Parathyroid adenoma (tissue), 2 donors: ENCODE measurements around the gene PCDHA12.

ENCODE experiments used
- H2AFZ ChIP-seq: fragments of 300-600 bp; sonication (generic); one replicate; pipeline ENCODE4 v1.7.0; 2017; ENCODE audit warnings: antibody characterized with exemption, mild to moderate bottlenecking
- H3K27ac ChIP-seq: fragments of 300-600 bp; sonication (generic); one replicate; pipeline ENCODE4 v1.7.0; 2017
- H3K27me3 ChIP-seq: fragments of 300-600 bp; sonication (generic); one replicate; pipeline ENCODE4 v1.7.0; 2017; ENCODE audit warnings: low read length; ENCODE audit not compliant: control insufficient read depth, insufficient read depth
- H3K36me3 ChIP-seq: fragments of 300-600 bp; sonication (generic); one replicate; pipeline ENCODE4 v1.7.0; 2017; ENCODE audit warnings: low read length; ENCODE audit not compliant: control insufficient read depth, insufficient read depth
- H3K4me1 ChIP-seq: fragments of 300-600 bp; sonication (generic); one replicate; pipeline ENCODE4 v1.7.0; 2017; ENCODE audit warnings: control low read depth
- H3K4me2 ChIP-seq: fragments of 300-600 bp; sonication (generic); one replicate; pipeline ENCODE4 v1.7.0; 2017; ENCODE audit warnings: low read length
- H3K4me3 ChIP-seq: fragments of 300-600 bp; sonication (generic); one replicate; pipeline ENCODE4 v1.7.0; 2017; ENCODE audit warnings: low read depth, low read length
- H3K79me2 ChIP-seq: fragments of 300-600 bp; sonication (generic); one replicate; pipeline ENCODE4 v1.7.0; 2017; ENCODE audit warnings: control low read depth
- H3K9ac ChIP-seq: fragments of 300-600 bp; sonication (generic); one replicate; pipeline ENCODE4 v1.7.0; 2017; ENCODE audit warnings: mild to moderate bottlenecking
- H3K9me3 ChIP-seq: fragments of 300-600 bp; sonication (generic); one replicate; pipeline ENCODE4 v1.7.0; 2017; ENCODE audit warnings: low read length; ENCODE audit not compliant: control insufficient read depth
- CTCF ChIP-seq: fragments of 300-600 bp; sonication (generic); IDR thresholded peaks from one replicate; pipeline ENCODE4 v1.7.0; 2017; ENCODE audit warnings: antibody characterized with exemption, mild to moderate bottlenecking
- donor health status: primary hyperparathyroidism.

The PCDHA12 gene

GRCh38 chr5:140925806-140926442, 50.8 kb downstream of the PCDHA12 start, which contains the start of gene PCDHAC1:
PCDHAC1 (plus strand) TSS chr5:140926299; CDS start chr5:140926893, 594 bp downstream.
- H3K4me1 ChIP-seq, result peaks cover 6% of the 10 kb centered on the region
- H3K27ac ChIP-seq, result peak within 1 kb of the TSS; percentile 87
- H2AFZ ChIP-seq, result peak within 1 kb of the TSS; percentile 94
- peaks cover 4% of the 10 kb centered on the region for H3K79me2 ChIP-seq
- H3K27me3 ChIP-seq, result no peaks in the 10 kb centered on the region
- no peak for TF ChIP-seq CTCF
- H3K4me3 ChIP-seq, result peak within 1 kb of the TSS; percentile 77
- no peaks in the 10 kb centered on the region for H3K36me3 ChIP-seq
- H3K9me3 ChIP-seq, result no peaks in the 10 kb centered on the region
- peak within 1 kb of the TSS; percentile 90 for H3K4me2 ChIP-seq
- H3K9ac ChIP-seq, result peak within 1 kb of the TSS; percentile 61

GRCh38 chr5:140926443-140927227, 51.5 kb downstream of the PCDHA12 start:
- peaks cover 6% of the 10 kb centered on the region for H3K4me1 ChIP-seq
- H3K4me2 ChIP-seq, result peak overlapping the region; percentile 90
- no peaks in the 10 kb centered on the region for H3K36me3 ChIP-seq
- peak overlapping the region; percentile 94 for H2AFZ ChIP-seq
- H3K27me3 ChIP-seq, result no peaks in the 10 kb centered on the region
- H3K79me2 ChIP-seq, result peaks cover 4% of the 10 kb centered on the region
- peak overlapping the region; percentile 61 for H3K9ac ChIP-seq
- H3K4me3 ChIP-seq, result peak overlapping the region; percentile 77
- no peaks in the 10 kb centered on the region for H3K9me3 ChIP-seq
- peak; percentile 91 for TF ChIP-seq CTCF
- peak overlapping the region; percentile 87 for H3K27ac ChIP-seq

- H3K9ac ChIP-seq, result peak overlapping the region; percentile 61
- H3K27me3 ChIP-seq, result no peaks in the 10 kb centered on the region
- peak overlapping the region; percentile 87 for H3K27ac ChIP-seq
Measured at GRCh38 chr5:140927228-140927573, 52.1 kb downstream of the PCDHA12 start.

More at GRCh38 chr5:140927228-140927573, 52.1 kb downstream of the PCDHA12 start:
- peaks cover 4% of the 10 kb centered on the region for H3K79me2 ChIP-seq
- H3K4me1 ChIP-seq, result peaks cover 6% of the 10 kb centered on the region
- peak overlapping the region; percentile 94 for H2AFZ ChIP-seq
- no peaks in the 10 kb centered on the region for H3K36me3 ChIP-seq
- H3K4me3 ChIP-seq, result peak overlapping the region; percentile 77
- H3K9me3 ChIP-seq, result no peaks in the 10 kb centered on the region
- peak overlapping the region; percentile 90 for H3K4me2 ChIP-seq
- no peak for TF ChIP-seq CTCF
